CD4-positive, alpha-beta T cell treated with Interleukin-15 for 4 hours (primary cell): Measurements from ENCODE around the gene PML.

Experiments
- DNase-seq: peaks from one replicate; pipeline ENCODE4 v3.0.0-alpha.2; 2020; ENCODE audit warnings: low spot score

The PML gene, protein sequence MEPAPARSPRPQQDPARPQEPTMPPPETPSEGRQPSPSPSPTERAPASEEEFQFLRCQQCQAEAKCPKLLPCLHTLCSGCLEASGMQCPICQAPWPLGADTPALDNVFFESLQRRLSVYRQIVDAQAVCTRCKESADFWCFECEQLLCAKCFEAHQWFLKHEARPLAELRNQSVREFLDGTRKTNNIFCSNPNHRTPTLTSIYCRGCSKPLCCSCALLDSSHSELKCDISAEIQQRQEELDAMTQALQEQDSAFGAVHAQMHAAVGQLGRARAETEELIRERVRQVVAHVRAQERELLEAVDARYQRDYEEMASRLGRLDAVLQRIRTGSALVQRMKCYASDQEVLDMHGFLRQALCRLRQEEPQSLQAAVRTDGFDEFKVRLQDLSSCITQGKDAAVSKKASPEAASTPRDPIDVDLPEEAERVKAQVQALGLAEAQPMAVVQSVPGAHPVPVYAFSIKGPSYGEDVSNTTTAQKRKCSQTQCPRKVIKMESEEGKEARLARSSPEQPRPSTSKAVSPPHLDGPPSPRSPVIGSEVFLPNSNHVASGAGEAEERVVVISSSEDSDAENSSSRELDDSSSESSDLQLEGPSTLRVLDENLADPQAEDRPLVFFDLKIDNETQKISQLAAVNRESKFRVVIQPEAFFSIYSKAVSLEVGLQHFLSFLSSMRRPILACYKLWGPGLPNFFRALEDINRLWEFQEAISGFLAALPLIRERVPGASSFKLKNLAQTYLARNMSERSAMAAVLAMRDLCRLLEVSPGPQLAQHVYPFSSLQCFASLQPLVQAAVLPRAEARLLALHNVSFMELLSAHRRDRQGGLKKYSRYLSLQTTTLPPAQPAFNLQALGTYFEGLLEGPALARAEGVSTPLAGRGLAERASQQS

DNA sequence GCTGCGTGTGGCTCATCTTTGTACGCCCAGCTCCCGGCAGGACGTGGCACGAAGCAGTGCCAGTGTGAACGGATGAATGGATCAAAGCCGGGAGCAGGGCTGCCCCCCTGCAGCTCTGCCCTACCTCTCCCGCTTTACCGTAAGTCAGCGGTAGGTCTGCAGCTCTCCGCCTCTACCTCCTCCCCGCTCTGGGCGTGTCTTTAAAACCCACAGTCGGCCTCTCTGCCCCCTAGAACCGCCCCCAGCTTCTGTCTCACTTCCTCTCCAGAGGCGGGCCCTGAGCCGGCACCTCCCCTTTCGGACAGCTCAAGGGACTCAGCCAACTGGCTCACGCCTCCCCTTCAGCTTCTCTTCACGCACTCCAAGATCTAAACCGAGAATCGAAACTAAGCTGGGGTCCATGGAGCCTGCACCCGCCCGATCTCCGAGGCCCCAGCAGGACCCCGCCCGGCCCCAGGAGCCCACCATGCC, at the start of gene PML:
TSS of gene PML (plus strand) at position 304 of the 471 bp plus-strand sequence. CDS start at position 401, 97 bp downstream.
- peak; percentile 94 for DNase-seq

DNA sequence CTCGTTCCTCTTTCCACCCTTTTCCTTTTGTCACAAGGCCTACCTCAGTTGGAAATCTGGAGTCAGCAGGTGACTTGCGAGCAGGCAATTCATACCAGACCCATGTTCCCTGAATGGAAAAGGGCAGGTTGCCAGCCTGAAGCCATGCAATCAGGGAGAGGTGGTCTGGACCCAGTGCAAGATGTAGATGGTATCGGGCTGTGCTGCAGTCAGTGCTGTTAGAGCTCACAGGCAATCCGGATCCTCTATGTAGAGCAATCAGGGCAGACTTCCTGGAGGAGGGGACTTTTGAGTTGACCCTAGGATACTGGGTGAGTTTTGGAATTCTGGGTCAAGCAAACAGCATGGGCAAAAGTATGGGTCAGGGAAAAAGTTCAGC, 49.4 kb upstream of the PML start:
- no peak for DNase-seq

- no peak for DNase-seq
Observed at GRCh38 chr15:73946046-73946721, 48.3 kb upstream of the PML start.

- no peak for DNase-seq
Observed at GRCh38 chr15:73946795-73947370, 47.6 kb upstream of the PML start.

DNA sequence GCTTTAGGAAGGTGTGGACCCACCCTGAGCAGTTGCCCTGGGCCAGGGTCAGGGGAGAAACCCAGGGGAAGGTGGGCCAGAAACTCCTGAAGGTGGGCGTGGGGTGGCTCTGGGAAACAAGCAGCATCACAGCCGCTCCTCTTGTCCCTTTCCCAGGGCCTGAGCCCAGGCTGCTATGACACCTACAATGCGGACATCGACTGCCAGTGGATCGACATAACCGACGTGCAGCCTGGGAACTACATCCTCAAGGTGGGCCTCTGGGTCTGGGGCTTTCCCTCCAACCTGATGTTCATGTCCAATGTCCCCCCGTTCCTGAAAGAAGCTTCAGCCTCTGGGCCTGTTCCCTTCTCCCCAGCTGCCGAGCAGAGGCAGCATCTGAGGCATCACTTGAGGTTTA, 46.9 kb upstream of the PML start:
- no peak for DNase-seq

GRCh38 chr15:73948396-73948795, 46.1 kb upstream of the PML start:
- DNase-seq: no peak

DNA sequence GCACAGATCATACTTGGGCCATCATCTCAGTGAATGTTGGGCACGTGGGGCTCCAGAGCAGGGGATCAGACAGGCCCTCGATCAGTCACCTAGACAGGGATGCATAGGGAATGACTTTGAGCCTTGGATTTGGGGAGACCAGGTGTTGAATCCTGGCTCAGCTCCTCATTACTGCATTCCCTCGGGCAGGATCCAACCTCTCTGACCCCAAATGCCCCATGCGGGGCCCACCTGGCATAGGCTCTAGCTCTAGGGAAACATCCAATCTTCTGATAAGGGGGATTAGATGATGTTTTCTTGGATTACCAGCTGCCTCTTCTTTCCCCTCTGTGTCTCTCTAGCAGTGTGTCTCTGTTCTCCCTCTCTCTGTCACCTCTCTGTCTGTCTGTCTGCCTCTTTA, 45.5 kb upstream of the PML start:
- no peak for DNase-seq

DNA sequence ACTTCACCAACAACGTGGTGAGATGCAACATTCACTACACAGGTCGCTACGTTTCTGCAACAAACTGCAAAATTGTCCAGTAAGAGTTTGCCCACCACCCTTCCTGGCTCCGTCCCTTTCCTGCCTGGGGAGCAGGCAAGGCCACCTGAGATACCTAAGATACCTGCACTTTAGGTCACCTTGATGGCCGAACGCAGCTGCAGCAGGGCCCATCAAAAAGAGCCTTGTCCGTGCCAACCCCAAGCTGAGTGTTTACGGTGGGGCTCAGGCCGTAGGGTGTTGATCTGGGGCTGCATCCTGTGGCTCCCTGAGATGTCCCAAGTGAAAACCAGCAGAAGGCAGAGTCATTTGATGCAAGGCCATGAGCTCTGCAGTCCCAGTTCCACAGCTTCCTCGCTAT, 45.0 kb upstream of the PML start:
- no peak for DNase-seq

DNA sequence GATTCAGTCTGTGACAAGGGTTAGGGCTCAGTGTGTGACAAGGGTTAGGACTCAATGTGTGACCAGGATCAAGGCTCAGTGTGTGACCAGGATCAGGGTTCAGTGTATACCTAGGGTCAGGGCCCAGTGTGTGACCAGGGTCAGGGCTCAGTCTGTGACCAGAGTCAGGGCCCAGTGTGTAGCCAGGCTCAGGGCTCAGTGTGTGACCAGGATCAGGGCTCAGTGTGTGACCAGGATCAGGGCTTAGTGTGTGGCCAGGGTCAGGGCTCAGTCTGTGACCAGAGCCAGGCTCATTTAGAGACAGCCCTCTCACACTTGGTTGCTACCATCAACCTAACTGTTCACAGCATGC, 44.1 kb upstream of the PML start:
- DNase-seq: no peak

- peak; percentile 65 for DNase-seq
Observed at GRCh38 chr15:73950831-73951561, 43.5 kb upstream of the PML start.

- no peak for DNase-seq
Observed at GRCh38 chr15:73951601-73952000, 42.9 kb upstream of the PML start.

DNA sequence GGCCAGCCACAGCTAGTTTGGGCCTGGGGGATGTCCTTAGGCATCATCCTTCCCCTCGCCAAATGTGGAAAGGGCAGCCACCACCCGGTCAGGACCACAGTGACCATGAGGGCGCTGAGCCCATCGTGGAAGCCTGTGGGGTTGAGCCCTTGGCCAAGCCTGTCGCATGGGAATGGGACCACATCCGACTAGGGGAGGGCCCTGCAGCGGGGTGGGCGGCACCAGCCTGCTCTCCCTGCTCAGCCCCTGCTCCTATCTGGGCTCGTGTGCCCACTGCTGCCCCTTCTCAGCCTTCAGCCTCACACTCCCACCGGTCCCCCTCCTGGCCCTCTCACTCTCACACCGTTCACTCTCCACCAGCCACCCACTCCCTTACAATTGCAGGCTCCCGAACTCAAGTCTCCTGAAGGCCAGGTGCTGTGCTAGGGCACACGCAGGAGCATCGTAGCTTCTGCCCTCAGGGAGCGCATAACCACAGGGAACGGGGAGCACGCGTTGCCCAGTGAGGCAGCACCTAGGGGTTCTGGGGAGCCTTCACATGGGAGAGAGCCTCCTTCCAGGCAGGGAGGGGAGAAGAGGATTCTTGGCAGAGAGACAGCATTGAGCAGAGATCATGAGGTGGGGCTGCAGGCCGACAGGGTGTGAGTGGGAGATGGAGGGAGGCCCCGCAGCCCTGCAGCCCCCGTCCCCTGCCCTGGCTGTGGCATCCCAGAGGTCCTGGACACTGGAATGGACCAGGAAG, 42.2 kb upstream of the PML start:
- no peak for DNase-seq

DNA sequence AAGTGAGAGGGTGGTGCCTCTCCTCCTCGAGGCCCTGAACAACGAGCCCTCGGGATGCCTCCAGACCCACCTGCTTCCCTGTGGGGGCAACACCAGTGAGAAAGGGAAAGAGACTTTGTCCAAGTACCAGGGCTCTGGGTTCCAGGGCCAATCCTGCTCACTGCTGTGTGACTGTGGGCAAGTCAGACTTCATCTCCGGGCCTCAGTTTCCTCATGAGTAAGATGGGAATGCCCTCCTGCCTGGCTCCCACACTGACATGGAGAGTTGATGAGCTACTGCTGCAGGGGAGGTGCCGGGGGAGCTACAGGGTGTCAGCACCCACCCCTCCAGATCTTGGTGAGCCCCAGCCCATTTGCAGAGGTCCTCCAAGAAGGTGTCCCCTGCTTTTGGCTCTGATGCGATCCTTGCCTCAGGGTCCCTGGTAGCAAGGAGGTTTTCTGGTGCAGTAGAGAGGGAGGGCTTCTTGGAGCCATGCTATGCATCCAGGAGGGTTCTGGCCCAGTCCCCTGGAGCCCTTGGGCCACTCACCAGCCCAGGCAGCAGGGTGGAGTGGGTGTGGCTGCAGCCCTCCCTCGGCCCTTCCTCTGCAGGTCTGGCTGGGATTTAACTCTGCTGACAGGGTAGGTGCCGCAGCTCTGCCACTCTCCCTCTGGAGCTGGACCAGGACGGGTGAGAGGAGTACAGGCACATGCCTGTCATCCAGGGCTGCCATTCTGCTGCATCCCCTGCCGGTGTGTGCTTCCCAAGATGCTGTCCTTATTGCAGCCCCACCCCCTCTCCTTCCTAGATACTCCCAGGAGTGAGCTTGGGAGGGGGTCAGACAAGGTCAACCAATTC, 41.4 kb upstream of the PML start:
- DNase-seq: no peak

GRCh38 chr15:73954188-73955145, 40.0 kb upstream of the PML start:
- no peak for DNase-seq

DNA sequence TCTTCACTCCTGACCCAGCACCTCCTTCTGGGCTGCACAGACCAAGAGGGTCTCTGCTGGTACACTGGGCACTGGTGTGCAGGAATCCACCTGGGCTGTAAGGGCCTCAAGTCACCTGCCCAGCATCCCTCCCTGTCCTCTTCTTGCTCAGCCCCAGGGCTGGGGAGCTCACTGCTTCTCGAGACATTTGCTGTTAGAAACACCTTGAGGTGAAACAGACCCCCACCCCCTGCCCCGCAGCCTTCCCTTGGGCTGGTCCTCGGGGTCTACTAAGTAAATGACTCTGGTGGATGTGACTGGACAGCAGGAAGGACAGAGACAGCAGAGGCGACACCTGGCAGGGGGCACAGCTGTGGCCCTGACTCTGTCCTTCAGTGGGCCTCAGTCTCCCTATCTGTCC, 39.2 kb upstream of the PML start:
- DNase-seq: no peak

DNA sequence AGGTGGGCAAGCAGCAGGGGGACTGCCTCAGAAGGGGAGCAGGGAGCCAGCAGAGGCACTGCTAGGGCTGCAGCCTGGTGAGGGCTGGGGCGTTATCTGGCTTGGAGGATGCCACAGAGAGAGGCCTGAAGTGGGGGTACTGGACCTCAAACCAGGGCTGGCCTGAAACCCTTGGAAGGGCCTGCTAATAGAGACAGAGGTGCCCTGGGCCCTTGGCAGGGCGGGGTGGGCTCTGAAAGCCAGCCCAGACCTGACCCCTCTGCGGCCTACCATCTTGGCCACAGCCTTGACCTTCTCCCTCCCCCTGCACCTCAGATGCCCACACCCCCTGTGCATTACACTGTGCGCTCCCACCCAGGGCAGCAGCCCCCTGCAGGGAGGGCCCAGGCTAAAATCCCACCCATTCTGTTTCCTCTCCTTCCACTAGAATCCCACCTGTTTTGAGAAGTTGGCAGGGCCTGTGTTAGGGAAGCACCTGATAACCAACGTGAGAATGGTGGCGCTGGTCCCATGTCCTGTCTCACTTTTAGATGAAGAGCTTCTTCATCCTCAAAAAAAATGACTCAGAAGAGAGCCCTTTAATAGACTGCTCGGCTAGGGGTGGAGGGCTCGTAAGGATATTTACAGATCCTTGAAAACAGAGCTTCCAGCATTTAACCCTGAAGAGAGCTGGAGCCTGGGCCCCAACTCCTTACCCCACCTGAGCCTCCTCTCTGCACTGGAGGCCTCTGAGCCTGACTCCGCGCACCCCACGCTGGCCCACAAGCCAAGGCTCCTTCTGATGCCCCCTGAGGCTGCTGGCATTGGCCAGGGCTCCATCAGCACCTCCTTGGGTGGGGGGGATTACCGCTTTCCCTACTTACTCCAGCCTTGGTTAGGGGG, 38.4 kb upstream of the PML start:
- no peak for DNase-seq

- DNase-seq: no peak
Observed at GRCh38 chr15:73956743-73957135, 37.8 kb upstream of the PML start.

DNA sequence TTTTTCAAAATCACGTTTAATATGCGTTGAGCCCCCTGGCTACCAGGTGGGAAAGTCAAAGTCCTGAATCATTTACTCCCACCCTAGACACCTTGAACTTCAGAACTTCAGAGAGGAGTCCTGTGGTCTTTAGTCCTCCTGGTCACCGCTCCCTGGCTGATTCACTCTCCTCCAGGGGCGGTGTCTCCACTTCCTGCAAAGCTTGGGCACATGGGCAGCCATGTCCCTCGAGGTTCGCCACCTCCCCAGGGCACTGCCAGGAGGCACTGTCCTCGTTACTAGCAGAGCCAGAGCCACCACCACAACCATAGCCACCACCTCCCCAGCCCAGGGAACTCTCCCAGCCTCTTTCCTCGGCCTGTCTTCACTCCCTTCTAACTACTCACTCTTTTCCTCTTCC, 37.2 kb upstream of the PML start:
- no peak for DNase-seq
